Gastrocnemius medialis (tissue), 4 donors: Measurements from ENCODE around the gene OR2F2. TPM values are rescaled to one million over a fixed set of nuclear protein-coding genes. Genes with fewer than 3 reads are reported as not detected.
A peak's percentile ranks its signal among the peaks of the same experiment; 100 is the strongest.

Source experiments
- ATAC-seq, 2 donors: fragments of 150-250 bp; one replicate each; pipeline ENCODE4 v1.9.1; 2016
- DNase-seq, 2 donors: peaks; one replicate each; pipeline ENCODE4 v3.0.0-alpha.2; 2019
- H3K27ac ChIP-seq, 4 donors: fragments of 200-600 bp; sonication (generic); 1 replicate in 1 of 4; 2 replicates in 3 of 4; pipeline ENCODE4 v1.5.1; 2016 to 2018; ENCODE audit warnings: mild to moderate bottlenecking in 2 of 4, moderate library complexity in 1 of 4
- H3K27me3 ChIP-seq, 3 donors: fragments of 200-600 bp; sonication (generic) in 2 of 3; 1 replicate in 1 of 3; 2 replicates in 2 of 3; pipeline versions ENCODE4 v1.5.1 to v1.6.0; 2016 to 2019; ENCODE audit warnings: mild to moderate bottlenecking in 1 of 3, moderate library complexity in 1 of 3
- H3K36me3 ChIP-seq, 2 donors: fragments of 200-600 bp; sonication (generic) in 1 of 2; one replicate each; pipeline ENCODE4 v1.5.1; 2017 to 2018
- H3K4me1 ChIP-seq, 2 donors: fragments of 200-600 bp; sonication (generic) in 1 of 2; one replicate each; pipeline ENCODE4 v1.5.1; 2016 to 2017; ENCODE audit warnings: mild to moderate bottlenecking in 2 of 2
- H3K4me3 ChIP-seq, 4 donors: fragments of 200-600 bp; sonication (generic) in 3 of 4; 1 replicate in 1 of 4; 2 replicates in 3 of 4; pipeline ENCODE4 v1.5.1; 2016 to 2019; ENCODE audit warnings: mild to moderate bottlenecking in 2 of 4
- H3K9me3 ChIP-seq, 3 donors: fragments of 200-600 bp; sonication (generic) in 2 of 3; 1 replicate in 1 of 3; 2 replicates in 2 of 3; pipeline ENCODE4 v1.5.1; 2016 to 2019
- POLR2A ChIP-seq, 2 donors: fragments of 450-650 bp; IDR thresholded peaks; one replicate each; pipeline ENCODE4 v1.6.1; 2017; ENCODE audit warnings: antibody characterized with exemption in 2 of 2, mild to moderate bottlenecking in 2 of 2, moderate library complexity in 2 of 2
- in situ Hi-C, 4 donors: fragments of 200-750 bp; cut with MboI; loops; one replicate each; pipeline versions ENCODE4 v1.15.0 to v1.8.0; 2017; ENCODE audit warnings: low sequenced_read_pairs in 4 of 4
- intact Hi-C: fragments of 100-400 bp; cut with DNase I; formaldehyde crosslinking; loops from one replicate; pipeline ENCODE4 v1.15.1; 2023; ENCODE audit warnings: low total_unique reads
- total RNA-seq, 4 donors: library from RNA; depleted of rRNA; stranded (reverse); fragments of >200 nt; gene quantifications; one replicate each; pipeline versions ENCODE4 v1.1.0 to v1.2.3, GENCODE V29; 2016
- TF ChIP-seq, protein P1 (sequence below), 5 experiments: fragments of 450-650 bp in 3 of 5; fragments of 200-600 bp in 2 of 5; sonication (generic) in 2 of 5; IDR thresholded peaks in 4 of 5; conservative IDR thresholded peaks in 1 of 5; 1 replicate in 4 of 5; 2 replicates in 1 of 5; pipeline ENCODE4 v1.5.1; 2016 to 2019; ENCODE audit warnings: antibody characterized with exemption in 5 of 5, mild to moderate bottlenecking in 3 of 5, moderate library complexity in 3 of 5

The OR2F2 gene
- total RNA-seq, 4 donors from 2014 or later, result not detected

GRCh38 chr7:143902332-143902899 lies 32.6 kb upstream of the OR2F2 start:
- no peaks in the 10 kb centered on the region for H3K36me3 ChIP-seq
- TF ChIP-seq POLR2A (IDR thresholded peaks at IDR 0.05), result no peak
- TF ChIP-seq, protein P1, sequence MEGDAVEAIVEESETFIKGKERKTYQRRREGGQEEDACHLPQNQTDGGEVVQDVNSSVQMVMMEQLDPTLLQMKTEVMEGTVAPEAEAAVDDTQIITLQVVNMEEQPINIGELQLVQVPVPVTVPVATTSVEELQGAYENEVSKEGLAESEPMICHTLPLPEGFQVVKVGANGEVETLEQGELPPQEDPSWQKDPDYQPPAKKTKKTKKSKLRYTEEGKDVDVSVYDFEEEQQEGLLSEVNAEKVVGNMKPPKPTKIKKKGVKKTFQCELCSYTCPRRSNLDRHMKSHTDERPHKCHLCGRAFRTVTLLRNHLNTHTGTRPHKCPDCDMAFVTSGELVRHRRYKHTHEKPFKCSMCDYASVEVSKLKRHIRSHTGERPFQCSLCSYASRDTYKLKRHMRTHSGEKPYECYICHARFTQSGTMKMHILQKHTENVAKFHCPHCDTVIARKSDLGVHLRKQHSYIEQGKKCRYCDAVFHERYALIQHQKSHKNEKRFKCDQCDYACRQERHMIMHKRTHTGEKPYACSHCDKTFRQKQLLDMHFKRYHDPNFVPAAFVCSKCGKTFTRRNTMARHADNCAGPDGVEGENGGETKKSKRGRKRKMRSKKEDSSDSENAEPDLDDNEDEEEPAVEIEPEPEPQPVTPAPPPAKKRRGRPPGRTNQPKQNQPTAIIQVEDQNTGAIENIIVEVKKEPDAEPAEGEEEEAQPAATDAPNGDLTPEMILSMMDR (IDR thresholded peaks at IDR 0.05 in 4 of 5, conservative IDR thresholded peaks at IDR 0.05 in 1 of 5), result no peak
- H3K27ac ChIP-seq, result peak overlapping the region; percentile 86 to 97 (median 94)
- in situ Hi-C loops, result no loop called here
- H3K4me3 ChIP-seq, result peak overlapping the region; percentile 80 to 99 (median 94)
- no peak for DNase-seq
- no peak for ATAC-seq
- intact Hi-C loops, result loop anchor here (10.0 kb wide), 1 partner anchor 518 kb away; the partner anchor contains the start of gene ZYX
- no peaks in the 10 kb centered on the region for H3K27me3 ChIP-seq
- peaks cover 21 to 32% of the 10 kb centered on the region in 2 donors for H3K4me1 ChIP-seq
- no peaks in the 10 kb centered on the region for H3K9me3 ChIP-seq

GRCh38 chr7:143905509-143905908 lies 29.5 kb upstream of the OR2F2 start:
- no peaks in the 10 kb centered on the region for H3K36me3 ChIP-seq
- intact Hi-C loops (loop anchor here (10.0 kb wide), 1 partner anchor 521 kb away; the partner anchor contains the start of gene ZYX), in situ Hi-C loops (no loop called here)
- no peaks in the 10 kb centered on the region for H3K9me3 ChIP-seq
- peaks cover 5 to 19% of the 10 kb centered on the region in 2 donors for H3K4me1 ChIP-seq
- H3K27ac ChIP-seq, result peak overlapping the region in 1 of 4 donors; percentile 35
- no peak for TF ChIP-seq POLR2A (IDR thresholded peaks at IDR 0.05)
- TF ChIP-seq, protein P1 (IDR thresholded peaks at IDR 0.05 in 4 of 5, conservative IDR thresholded peaks at IDR 0.05 in 1 of 5), result no peak
- no peak overlapping the region for H3K4me3 ChIP-seq
- no peaks in the 10 kb centered on the region for H3K27me3 ChIP-seq
- DNase-seq, result no peak
- no peak for ATAC-seq

DNA sequence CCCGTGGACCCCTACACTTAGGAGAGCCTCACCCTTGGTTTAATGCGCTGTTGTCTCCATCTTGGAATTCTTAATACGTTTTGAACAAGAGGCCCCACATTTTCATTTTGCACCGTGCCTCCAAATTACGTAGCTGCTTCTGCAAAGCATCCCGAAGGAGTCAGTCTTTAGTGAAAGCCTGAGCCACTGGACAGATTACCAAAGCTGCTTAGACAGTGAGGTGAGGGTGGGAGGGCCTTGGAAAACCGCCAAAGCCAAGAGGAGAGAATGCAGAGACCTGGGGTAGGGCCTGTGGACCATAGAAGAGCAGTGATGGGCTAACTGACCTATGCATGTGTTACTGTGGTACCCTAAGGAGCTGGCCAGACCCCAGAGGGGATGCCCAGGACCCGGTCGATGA lies 28.9 kb upstream of the OR2F2 start:
- in situ Hi-C loops, result no loop called here
- Histone ChIP-seq H3K4me3 (no peak overlapping the region), H3K27ac (no peak overlapping the region), H3K4me1 (peaks cover 0 to 12% of the 10 kb centered on the region in 2 donors), H3K9me3 (no peaks in the 10 kb centered on the region), H3K36me3 (no peaks in the 10 kb centered on the region), H3K27me3 (no peaks in the 10 kb centered on the region)
- no peak for DNase-seq
- intact Hi-C loops, result loop anchor here (10.0 kb wide), 1 partner anchor 521 kb away; the partner anchor contains the start of gene ZYX
- TF ChIP-seq POLR2A (IDR thresholded peaks at IDR 0.05), result no peak
- TF ChIP-seq, protein P1 (IDR thresholded peaks at IDR 0.05 in 4 of 5, conservative IDR thresholded peaks at IDR 0.05 in 1 of 5), result no peak
- no peak for ATAC-seq

GRCh38 chr7:143906895-143907294 lies 28.1 kb upstream of the OR2F2 start:
- intact Hi-C loops, result loop anchor here (10.0 kb wide), 1 partner anchor 522 kb away; the partner anchor contains the start of gene ZYX
- Histone ChIP-seq H3K4me3 (no peak overlapping the region), H3K36me3 (no peaks in the 10 kb centered on the region), H3K27me3 (no peaks in the 10 kb centered on the region), H3K9me3 (no peaks in the 10 kb centered on the region), H3K4me1 (peaks cover 0 to 10% of the 10 kb centered on the region in 2 donors), H3K27ac (no peak overlapping the region)
- in situ Hi-C loops, result no loop called here
- ATAC-seq (no peak), DNase-seq (no peak)
- no peak for TF ChIP-seq POLR2A (IDR thresholded peaks at IDR 0.05)
- TF ChIP-seq, protein P1 (IDR thresholded peaks at IDR 0.05 in 4 of 5, conservative IDR thresholded peaks at IDR 0.05 in 1 of 5), result no peak
